Osteoblast (primary cell): Measurements from ENCODE around the gene CYP4F12. TPM values are rescaled to one million over a fixed set of nuclear protein-coding genes. Genes with fewer than 3 reads are reported as not detected.

Experiments
- DNase-seq: peaks from one replicate; pipeline ENCODE4 v3.0.0; 2011; ENCODE audit warnings: low spot score, mixed read lengths; ENCODE audit not compliant: insufficient read length; ENCODE audit errors: missing footprints
- H2AFZ ChIP-seq: 2 replicates; pipeline ENCODE4 v1.6.0; 2011; ENCODE audit warnings: mild to moderate bottlenecking, low read length
- H3K27ac ChIP-seq: 2 replicates; pipeline ENCODE4 v1.5.1; 2011; ENCODE audit warnings: mild to moderate bottlenecking, low read depth, low read length, moderate library complexity
- H3K27me3 ChIP-seq: 2 replicates; pipeline ENCODE4 v1.6.0; 2012; ENCODE audit warnings: mild to moderate bottlenecking, control low read depth, inconsistent platforms, low read length, moderate library complexity; ENCODE audit not compliant: insufficient read depth
- H3K36me3 ChIP-seq: 2 replicates; pipeline ENCODE4 v1.5.1; 2011; ENCODE audit warnings: mild to moderate bottlenecking, low read length, control low read depth, moderate library complexity; ENCODE audit not compliant: insufficient read depth
- H3K4me1 ChIP-seq: 2 replicates; pipeline ENCODE4 v1.5.1; 2011; ENCODE audit warnings: mild to moderate bottlenecking, low read length, control low read depth, moderate library complexity; ENCODE audit not compliant: insufficient read depth
- H3K4me2 ChIP-seq: 2 replicates; pipeline ENCODE4 v1.6.0; 2011; ENCODE audit warnings: mild to moderate bottlenecking, low read length; ENCODE audit not compliant: insufficient read depth
- H3K4me3 ChIP-seq: fragments of 200-600 bp; sonication (generic); 3 replicates; pipeline ENCODE4 v1.5.1; 2012; ENCODE audit warnings: mild to moderate bottlenecking, low read length, inconsistent platforms; ENCODE audit not compliant: insufficient read depth
- H3K79me2 ChIP-seq: 2 replicates; pipeline ENCODE4 v1.6.0; 2012; ENCODE audit warnings: mild to moderate bottlenecking, low read length, control low read depth, inconsistent platforms; ENCODE audit not compliant: insufficient read depth
- H3K9me3 ChIP-seq: 2 replicates; pipeline ENCODE4 v1.5.1; 2011; ENCODE audit warnings: low read depth, low read length, control low read depth
- H4K20me1 ChIP-seq: 2 replicates; pipeline ENCODE4 v1.6.0; 2012; ENCODE audit warnings: mild to moderate bottlenecking, low read length, control low read depth; ENCODE audit not compliant: insufficient read depth
- total RNA-seq: library from RNA; depleted of rRNA; stranded (reverse); fragments of >200 nt; gene quantifications from 2 replicates; pipeline ENCODE4 v1.2.3, GENCODE V29; 2012
- TF ChIP-seq, protein P1 (sequence below): IDR thresholded peaks from 2 replicates; pipeline ENCODE4 v1.5.1; 2011; ENCODE audit warnings: mild to moderate bottlenecking, low read depth, low read length, moderate library complexity; ENCODE audit errors: extremely low read depth

The CYP4F12 gene
- total RNA-seq, 1 donor = not detected

DNA sequence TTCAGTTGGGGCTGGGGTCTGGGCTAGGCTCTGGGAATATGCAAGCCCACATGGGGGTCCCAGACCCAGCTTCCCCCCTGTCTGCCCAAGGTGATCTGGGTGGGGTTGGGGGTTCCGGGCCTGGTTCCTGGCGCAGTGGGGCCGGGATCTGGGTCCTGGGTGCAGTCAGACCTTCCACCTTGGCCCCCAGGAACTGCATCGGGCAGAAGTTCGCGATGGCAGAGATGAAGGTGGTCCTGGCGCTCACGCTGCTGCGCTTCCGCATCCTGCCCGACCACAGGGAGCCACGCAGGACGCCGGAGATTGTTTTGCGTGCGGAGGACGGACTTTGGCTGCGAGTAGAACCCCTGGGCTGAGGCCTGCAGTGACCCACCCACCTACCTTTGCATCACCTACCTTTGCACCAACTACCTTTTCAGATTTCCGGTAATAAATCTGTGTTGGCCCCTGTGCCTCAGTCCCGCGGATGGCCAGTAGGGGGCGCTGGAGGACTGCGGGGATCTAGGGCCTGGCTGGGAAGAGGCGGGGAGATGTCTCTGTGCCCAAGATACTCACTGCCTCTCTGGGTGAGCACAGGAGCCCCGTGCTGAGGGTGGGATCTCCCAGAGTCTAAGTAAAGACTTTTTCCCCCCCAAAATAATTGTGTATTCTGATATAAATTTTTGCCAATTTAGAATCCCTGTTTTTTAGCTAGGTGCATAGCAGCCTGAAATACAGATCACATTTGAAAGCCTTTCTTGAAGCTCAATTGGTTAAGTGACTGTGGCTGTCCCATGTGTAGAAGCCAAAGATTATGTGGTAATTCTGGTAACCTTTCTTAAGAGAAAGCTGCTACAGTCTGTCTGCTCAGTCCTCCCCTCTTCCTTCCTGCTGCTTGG is 43.6 kb upstream of the CYP4F12 start:
- Histone ChIP-seq H3K9me3 (no peaks in the 10 kb centered on the region), H3K79me2 (no peaks in the 10 kb centered on the region), H2AFZ (no peak overlapping the region), H3K4me3 (no peak overlapping the region), H3K4me1 (no peaks in the 10 kb centered on the region), H3K27ac (no peak overlapping the region), H4K20me1 (no peaks in the 10 kb centered on the region), H3K4me2 (no peak overlapping the region), H3K27me3 (no peaks in the 10 kb centered on the region), H3K36me3 (no peaks in the 10 kb centered on the region)
- peak; percentile 94 for DNase-seq
- TF ChIP-seq, protein P1, sequence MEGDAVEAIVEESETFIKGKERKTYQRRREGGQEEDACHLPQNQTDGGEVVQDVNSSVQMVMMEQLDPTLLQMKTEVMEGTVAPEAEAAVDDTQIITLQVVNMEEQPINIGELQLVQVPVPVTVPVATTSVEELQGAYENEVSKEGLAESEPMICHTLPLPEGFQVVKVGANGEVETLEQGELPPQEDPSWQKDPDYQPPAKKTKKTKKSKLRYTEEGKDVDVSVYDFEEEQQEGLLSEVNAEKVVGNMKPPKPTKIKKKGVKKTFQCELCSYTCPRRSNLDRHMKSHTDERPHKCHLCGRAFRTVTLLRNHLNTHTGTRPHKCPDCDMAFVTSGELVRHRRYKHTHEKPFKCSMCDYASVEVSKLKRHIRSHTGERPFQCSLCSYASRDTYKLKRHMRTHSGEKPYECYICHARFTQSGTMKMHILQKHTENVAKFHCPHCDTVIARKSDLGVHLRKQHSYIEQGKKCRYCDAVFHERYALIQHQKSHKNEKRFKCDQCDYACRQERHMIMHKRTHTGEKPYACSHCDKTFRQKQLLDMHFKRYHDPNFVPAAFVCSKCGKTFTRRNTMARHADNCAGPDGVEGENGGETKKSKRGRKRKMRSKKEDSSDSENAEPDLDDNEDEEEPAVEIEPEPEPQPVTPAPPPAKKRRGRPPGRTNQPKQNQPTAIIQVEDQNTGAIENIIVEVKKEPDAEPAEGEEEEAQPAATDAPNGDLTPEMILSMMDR = peak; percentile 94

DNA sequence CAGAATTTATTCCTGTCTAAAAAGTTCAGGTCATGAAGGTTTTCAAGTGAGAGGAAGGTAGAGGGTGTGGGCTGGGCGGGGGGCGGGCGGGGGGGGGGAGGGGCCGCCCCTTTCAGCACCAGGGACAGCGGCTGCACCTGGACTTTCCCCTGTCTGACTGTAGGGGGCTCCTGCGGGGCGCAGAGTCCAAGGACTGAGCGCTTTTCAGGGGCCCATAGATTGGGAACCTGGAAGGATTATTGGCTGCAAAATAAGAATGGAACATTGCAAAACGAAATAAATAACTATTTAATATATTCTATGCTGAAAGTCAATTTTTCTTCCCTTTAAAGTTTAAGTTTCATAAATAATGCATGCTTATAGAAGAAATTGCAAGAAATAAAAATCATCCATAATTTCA is 41.1 kb upstream of the CYP4F12 start:
- DNase-seq = peak; percentile 74
- H4K20me1 ChIP-seq = no peaks in the 10 kb centered on the region
- H3K4me2 ChIP-seq = no peak overlapping the region
- no peaks in the 10 kb centered on the region for H3K9me3 ChIP-seq
- H3K27ac ChIP-seq = no peak overlapping the region
- H2AFZ ChIP-seq = no peak overlapping the region
- no peaks in the 10 kb centered on the region for H3K27me3 ChIP-seq
- TF ChIP-seq, protein P1 = peak; percentile 40
- no peaks in the 10 kb centered on the region for H3K36me3 ChIP-seq
- H3K4me3 ChIP-seq = no peak overlapping the region
- no peaks in the 10 kb centered on the region for H3K4me1 ChIP-seq
- H3K79me2 ChIP-seq = no peaks in the 10 kb centered on the region

DNA sequence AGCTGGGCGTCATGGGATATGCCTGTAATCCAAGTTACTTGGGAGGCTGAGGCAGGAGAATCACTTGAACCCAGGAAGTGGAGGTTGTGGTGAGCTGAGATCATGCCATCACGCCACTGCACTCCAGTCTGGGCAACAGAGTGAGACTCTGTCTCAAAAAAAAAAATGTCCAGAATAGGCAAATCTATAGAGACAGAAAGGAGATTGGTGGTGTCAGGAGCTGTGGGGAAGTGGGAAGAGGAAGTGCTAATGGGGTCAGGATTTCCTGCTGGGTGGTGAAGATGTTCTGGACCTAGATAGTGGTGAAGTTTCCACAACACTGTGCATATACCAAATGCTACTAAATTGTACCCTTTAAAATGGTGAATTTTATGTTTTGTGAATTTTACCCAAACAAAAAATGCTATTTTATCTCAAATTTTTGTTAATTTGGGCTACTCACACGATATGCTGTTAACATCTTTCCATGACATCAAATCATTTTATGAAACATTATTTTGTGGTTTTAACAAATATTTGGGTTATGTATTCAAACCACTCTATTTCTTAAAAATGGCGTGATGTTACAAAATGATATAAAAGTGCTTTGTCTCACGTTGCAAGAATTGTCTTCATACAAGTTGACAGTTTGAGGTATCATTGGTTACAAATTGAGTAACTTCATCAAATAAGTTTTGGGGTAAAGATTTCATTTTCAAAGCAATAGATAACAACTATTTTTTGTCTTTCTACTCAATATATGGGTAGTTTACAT is 39.6 kb upstream of the CYP4F12 start:
- no peaks in the 10 kb centered on the region for H4K20me1 ChIP-seq
- H3K4me2 ChIP-seq = no peak overlapping the region
- DNase-seq = no peak
- no peaks in the 10 kb centered on the region for H3K27me3 ChIP-seq
- H3K36me3 ChIP-seq = no peaks in the 10 kb centered on the region
- no peak overlapping the region for H3K27ac ChIP-seq
- H3K4me3 ChIP-seq = no peak overlapping the region
- no peak overlapping the region for H2AFZ ChIP-seq
- TF ChIP-seq, protein P1 = no peak
- no peaks in the 10 kb centered on the region for H3K9me3 ChIP-seq
- no peaks in the 10 kb centered on the region for H3K4me1 ChIP-seq
- H3K79me2 ChIP-seq = no peaks in the 10 kb centered on the region

DNA sequence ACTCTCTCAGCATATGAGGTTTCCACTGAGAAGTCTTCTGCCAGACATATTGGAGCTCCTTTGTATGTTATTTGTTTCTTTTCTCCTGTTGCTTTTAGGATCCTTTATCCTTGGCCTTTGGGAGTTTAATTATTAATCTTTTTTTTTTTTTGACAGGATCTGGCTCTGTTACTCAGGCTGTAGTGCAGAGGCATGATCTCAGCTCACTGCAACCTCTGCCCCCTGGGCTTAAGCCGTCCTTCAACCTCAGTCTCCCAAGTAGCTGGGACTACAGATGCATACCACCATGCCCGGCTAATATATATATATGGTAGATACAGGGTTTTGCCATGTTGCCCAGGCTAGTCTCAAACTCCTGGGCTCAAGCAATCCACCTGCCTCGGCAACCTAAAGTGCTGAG is 38.8 kb upstream of the CYP4F12 start:
- no peak overlapping the region for H2AFZ ChIP-seq
- H3K4me2 ChIP-seq = no peak overlapping the region

More for the DNA sequence above, 38.8 kb upstream of the CYP4F12 start:
- TF ChIP-seq, protein P1 = no peak
- no peak overlapping the region for H3K27ac ChIP-seq
- no peaks in the 10 kb centered on the region for H4K20me1 ChIP-seq
- H3K4me3 ChIP-seq = no peak overlapping the region
- H3K79me2 ChIP-seq = no peaks in the 10 kb centered on the region
- no peaks in the 10 kb centered on the region for H3K9me3 ChIP-seq
- H3K36me3 ChIP-seq = no peaks in the 10 kb centered on the region
- no peaks in the 10 kb centered on the region for H3K4me1 ChIP-seq
- no peaks in the 10 kb centered on the region for H3K27me3 ChIP-seq
- DNase-seq = no peak
